HG02870 (cell line): ENCODE measurements around the gene SMYD3.
"Not testable (repeated sequence)": the region's sequence is repeated elsewhere in the genome, so short reads cannot be mapped to it uniquely, and the experiment has no call there.

Experiments used
- ATAC-seq: cut with Tn5 transposase; IDR thresholded peaks from one replicate; pipeline ENCODE4 v1.9.1; 2021; ENCODE audit warnings: mild to moderate bottlenecking, moderate library complexity; ENCODE audit not compliant: unreplicated experiment

SMYD3 gene

DNA sequence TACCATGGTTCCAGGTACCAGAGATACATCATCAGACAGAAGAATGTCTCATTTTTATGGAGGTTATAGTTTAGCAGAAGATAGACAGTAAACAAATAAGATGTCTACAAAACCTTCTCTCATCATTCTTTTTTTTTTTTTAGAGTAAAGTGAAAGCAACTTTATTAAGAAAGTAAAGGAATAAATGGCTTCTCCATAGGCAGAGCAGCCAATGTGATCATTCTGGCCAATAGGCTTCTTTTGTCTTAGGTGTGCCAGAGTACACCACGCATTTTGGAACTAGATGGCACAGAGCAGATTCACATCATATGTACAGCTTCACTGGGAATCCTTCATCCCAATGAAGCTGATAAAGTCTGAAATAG lies 428.2 kb downstream of the SMYD3 start:
- no peak for ATAC-seq

DNA sequence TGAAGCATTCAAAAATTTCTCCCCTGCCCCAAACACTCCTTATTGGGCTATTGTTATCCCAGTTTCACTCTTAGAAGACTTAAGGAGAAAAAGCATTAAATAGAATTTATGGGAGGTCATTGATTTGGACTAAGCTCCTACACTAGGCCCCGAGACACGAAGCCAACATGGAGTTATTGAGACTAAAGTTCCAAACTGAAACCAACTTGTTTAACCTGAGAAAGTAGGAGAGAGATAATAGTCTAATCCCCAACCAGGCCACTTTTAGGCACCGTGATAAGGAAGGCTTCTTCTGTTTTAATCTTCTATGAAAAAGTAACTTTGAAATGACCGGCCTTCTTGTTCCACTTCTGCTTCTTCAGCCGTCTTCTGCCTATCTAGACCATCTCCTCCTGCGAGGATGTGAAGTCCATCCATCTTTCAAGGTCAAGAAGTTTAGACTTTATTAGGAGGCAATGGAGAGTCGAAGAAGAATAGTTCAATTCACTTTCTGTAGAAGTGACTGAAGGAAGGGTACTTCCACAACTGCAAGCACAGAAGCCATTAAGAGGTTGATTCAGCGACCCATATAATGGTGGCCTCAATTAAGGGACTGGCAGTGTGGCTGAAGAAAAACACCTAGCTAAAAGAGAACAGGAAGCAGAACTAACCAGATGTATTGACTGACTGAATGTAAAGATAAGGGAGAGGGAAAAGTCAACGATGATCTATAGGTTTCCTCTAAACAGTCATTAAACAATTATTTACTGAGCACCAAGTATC lies 428.8 kb downstream of the SMYD3 start:
- ATAC-seq, result no peak

DNA sequence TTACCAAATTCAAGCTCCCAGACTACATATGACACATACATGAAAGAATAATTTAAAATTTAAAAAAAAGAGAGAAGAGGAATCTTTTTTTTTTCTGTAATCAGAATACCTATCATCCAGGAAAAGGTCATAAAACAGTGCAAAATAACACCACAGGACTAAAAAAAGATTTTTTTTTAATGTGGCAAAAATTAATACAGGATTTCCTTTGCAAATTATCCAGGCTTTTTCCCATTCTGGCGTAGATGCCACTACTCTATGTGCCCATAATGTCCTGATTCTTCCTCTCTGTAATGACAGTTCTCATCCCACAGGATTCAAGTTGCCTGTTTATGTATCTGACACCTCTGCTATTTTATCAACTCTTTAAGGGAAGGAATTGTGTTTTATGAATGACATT lies 429.6 kb downstream of the SMYD3 start:
- no peak for ATAC-seq

DNA sequence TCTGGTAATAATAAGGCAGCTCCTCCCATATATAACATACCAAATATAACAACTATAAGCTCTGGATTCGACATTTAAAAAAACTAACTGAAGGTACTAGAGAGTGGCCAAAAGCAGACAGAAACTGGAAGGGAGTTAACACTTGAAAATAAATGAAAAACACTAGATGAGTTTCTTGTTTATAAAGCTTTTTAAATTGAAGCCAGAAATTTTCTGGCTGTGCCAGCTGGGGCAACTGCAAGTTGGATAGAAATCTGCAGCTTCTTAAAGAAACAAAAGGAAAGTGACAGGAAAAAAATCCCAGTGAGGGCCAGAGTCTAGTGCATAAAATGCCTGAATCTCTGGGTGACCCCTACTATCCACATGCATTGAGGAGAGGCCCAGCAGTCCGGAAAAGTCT lies 432.7 kb downstream of the SMYD3 start:
- ATAC-seq, result no peak

DNA sequence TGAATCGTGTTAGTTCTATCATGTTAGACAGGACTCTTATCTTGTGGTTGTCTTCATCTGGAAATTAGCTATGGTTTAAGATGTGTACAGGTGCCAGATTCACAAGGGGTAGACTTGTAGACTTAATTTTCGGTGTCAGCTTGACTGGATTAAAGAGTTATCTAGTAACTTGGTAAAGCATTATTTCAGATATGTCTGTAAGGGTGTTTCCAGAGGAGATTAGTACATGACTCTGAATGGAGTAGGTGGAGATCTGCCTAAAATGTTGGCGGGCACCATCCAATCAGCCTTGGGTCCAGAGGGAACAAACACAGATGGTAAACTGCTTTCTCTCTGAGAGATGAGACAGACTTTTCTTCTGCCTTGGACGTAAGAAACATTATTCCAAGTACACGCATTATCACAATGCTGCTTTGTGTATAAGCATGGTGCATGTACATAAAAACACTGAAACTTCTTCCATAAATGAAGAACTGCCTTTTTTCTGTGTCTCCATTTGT lies 434.6 kb downstream of the SMYD3 start:
- ATAC-seq, result no peak

DNA sequence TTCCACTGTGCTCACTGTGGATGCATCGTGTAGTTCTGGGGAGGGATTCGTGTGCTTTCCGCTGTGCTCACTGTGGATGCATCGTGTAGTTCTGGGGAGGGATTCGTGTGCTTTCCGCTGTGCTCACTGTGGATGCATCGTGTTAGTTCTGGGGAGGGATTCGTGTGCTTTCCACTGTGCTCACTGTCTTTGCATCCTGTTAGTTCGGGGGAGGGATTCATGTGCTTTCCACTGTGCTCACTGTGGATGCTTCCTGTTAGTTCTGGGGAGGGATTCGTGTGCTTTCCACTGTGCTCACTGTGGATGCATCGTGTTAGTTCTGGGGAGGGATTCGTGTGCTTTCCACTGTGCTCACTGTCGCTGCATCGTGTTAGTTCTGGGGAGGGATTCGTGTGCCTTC lies 435.1 kb downstream of the SMYD3 start:
- not testable (repeated sequence) for ATAC-seq

DNA sequence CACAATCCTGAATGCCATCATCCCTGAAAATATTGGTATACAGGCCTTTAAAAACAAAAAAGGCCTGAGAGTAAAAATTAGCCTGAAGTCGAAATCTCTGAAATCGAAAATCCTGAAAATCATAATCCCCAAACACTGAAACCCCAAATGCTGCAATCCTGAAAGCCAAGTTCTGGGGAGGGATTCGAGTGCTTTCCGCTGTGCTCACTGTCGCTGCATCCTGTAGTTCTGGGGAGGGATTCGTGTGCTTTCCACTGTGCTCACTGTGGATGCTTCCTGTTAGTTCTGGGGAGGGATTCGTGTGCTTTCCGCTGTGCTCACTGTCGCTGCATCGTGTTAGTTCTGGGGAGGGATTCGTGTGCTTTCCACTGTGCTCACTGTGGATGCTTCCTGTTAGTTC lies 435.5 kb downstream of the SMYD3 start:
- ATAC-seq, result not testable (repeated sequence)

DNA sequence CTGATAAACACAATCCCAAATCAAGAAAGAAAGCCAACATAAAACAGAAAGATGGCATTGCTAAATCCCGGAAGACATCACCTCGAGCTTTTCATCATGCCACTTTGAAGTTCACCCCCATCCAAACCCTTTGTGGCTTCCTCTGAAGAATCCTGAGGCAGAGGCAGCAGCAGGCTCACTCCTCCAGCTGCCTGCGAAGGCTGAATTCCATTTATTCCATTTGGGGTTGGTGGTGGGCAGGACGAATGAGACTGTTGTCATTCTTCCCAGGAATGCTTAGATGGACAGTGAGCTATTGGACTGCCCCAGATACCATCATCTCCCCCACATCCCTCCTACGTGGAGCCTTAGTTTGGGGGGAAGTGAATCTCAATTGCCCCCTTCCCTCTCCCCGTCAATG lies 437.5 kb downstream of the SMYD3 start:
- no peak for ATAC-seq

DNA sequence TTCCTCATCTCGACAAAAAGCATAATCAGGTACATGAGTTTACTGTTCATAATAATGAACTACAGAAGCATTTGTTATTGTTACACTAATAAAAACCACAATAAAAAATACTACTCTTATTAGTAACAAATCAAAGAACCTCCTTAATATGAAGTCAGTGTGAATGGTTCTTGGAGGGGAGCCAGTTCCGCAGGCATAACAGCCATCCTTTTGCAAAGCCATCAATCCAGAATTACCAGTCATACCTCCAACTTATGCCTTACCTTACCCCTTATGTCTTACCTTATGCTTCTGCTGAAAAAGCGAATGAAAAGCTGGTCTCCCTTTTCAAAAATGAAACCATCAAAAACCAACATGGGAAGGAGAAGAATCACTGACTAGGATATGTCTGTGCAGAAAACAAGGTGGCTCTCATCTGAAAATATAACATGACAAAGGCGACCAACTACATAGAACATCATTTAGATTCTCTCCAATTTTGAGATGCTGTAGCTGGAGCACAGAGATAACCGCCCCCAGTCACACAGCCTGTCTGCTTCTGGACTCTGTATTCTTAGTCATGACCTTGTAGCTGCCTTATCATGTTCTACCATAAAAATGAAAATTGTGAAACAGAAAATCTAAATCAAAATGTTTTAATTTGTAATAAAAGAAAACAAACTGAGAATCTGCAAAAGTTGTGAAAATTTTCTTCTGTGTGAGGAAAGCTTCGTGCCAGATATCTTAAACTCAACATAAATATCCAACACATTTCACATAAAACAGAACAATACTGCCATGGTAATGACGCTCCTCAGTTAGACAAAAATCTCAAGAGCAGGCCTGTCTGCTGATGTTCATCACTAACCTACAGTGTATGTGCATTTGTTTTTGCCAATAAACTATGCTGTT lies 438.2 kb downstream of the SMYD3 start:
- ATAC-seq, result no peak

DNA sequence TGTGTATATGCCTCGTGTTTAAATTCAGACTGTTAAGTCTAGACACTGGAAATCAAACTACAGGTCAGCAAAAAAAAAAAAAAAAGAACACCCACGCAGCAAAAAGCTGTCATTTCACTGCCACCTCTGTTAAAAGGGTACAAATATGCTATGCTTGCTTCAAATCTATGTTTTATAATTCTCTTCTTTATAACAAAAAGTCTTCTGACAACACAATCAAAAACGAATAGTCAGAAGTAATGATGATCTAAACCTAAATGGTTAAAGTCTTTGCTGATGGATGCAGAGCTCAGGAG lies 438.9 kb downstream of the SMYD3 start:
- ATAC-seq, result no peak

DNA sequence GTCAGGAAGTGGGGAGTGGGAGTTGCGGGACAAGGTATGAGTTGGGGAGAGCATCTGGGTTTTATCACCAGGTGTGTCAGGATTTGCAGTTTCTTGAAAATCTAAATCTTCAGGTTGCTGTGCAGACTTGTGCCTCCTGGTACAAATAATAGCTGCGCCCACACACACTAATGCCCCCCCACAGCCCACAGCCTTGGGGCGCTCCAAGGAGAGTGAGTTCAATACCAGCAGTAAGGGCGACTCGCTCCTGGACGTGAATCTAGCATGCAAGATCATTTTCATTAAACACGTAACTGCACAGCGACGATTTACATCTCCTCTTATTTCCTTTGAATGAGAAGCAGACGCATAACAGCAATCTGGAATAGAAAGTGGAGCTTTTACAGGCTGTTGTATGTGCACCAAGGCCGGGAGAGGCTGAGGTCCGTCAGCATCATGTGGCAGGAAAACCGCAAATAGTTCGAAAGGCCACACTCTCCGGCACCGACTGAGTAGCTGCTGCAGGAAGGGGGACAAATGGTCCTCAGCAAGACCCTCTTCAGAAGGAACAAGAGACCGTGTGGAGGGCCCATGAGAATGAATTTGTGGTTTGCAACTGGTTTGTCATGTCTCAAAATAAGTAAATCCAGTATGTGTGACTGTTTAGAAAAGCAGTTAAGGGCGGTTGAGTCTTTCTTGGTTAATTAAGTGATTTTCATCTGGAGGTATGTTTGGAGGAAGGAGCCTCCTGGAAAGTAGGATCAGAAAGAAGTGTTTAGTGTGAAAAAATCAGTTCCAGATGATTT lies 439.5 kb downstream of the SMYD3 start:
- no peak for ATAC-seq

DNA sequence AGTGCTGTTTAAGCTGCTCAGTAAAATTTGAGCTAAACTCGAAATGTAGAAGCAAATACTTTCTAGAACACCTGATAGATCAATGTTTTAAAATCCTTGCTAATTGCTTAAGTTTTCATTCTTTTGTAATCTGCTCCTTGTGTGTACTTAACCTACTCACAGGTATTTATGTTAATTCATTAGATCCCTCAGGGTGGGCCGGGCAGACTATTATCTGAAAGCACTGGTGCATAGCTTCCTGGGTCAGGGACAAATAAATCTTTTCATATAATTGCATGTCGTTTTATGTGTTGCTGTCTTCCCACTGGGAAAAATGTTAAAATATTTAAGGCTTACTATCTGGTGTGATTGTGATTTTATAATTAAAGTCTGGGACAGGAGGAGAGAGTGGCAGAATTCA lies 440.5 kb downstream of the SMYD3 start:
- ATAC-seq, result no peak

DNA sequence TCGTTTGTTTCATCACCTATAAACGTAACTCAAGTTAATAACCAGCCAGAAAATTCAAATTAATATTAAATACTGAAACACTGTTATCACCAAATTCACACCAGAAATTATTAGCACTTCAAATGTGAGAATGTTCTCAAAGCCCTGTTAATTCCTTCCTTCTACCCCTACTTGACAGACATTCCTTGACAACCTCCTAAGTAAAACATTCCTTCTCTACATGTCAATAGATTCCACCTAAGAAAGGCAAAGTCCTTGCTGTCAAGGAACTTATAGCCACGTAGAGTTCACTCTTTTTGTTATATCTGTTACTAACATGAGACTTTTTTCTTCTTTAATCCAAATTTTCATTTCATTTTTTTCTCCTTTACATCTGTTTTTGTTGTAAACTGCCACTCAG lies 441.5 kb downstream of the SMYD3 start:
- no peak for ATAC-seq

DNA sequence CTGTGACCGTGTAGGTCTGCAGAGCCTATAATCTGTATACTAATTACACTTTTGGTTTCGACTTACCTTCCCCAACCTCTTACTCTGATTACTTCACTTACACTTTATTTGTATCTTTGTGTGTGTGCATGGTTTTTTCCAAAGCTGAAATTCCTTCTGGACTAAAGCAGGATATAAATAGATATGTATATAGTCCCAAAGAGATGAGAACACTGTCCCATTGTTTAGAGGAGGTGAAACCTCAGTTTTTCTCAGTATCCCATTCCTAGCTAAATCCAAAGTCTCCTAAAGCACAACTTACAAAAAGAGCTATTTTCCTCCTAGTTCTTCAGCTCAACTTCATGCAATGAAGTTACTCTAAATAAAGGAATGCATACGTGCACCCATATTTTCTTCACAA lies 442.2 kb downstream of the SMYD3 start:
- ATAC-seq, result no peak

DNA sequence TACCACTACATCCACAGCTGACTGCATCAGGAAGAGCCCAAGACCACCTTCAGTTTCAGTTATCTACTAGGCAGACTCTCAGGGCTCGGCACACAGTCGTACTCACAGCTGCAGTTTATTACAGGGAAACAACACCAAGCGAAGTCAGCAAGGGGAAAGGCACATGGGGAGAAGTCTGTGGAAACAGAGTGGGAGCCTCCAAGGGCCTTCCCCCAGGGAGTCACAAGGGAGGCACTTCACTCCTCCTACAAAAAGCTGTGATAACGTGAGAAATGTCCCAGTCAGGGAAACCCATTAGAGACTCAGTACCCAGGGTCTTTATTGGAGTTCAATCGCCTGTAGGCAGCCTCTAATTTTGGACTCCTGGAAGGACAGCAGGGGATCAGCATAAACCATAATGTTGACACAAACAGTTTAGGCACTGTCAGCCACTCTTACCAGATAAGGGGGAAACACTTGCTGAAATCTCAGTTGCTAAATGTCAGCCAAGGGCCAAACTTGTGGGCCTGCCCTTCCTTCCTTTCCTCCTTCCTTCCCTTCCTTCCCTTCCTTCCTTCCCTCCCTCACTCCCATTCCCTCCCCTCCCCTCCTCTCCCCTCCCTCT lies 444.0 kb downstream of the SMYD3 start:
- no peak for ATAC-seq

DNA sequence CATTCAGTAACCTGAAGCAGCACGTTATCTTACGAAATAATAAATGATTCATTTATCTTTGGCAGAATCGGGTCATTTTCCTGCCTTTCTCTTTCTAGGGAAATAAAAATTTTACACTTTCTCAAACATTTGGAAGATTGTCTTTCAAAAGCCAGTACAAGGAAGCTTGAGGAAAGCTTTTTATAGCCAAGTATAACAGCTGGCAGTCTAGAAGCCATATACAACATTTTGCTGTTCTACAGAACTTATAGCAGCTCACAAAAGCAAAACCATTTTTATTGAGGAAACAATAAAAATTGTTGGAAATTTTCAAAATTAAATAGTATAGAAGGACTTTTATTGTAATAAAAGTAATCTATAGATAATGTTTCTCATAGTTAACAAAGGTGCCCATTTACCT lies 448.6 kb downstream of the SMYD3 start:
- no peak for ATAC-seq

DNA sequence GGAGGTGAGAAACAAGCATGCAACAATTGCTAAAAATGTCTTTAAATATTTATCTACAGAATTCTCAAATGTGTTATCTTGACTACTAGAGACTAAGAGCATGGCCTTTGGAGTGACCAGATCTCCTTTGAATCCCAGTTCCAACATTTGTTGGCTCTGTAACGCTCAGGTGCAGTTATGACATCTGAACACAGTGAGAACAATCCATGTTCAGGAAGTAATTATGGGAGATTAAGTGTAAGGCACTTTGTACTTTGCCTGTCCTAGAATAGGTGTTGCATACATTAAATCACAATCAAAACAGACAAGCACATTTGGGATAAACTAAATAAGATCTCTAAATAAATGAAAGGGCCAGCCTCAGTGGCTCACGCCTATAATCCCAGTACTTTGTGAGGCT lies 454.5 kb downstream of the SMYD3 start:
- ATAC-seq, result no peak

DNA sequence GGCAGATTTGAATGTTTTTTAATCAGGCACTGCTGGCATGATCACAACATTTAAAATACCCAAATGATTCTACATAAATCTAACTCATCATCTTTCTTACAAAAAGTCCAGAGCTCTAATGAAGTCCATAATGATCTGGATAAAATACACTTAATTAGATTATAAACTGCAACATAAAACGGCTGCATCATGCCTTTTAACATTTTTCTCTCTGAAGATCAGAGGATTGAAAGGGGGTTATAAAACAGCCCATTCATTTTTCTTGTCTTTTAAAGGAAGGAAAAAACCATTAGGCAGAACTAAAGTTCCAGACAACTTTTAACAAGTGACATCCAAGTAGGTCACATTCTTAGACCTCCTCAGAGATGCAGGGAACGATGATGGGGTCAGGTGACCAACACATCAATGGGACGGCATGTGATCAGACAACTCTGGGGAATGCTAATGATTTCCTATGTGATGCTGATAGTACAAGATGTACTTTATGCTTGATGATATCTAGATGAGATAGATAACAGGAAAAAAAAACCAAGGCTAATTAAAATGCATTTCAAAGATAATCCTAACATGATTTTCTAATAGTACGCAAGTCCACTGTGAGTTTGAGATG lies 455.1 kb downstream of the SMYD3 start:
- no peak for ATAC-seq

DNA sequence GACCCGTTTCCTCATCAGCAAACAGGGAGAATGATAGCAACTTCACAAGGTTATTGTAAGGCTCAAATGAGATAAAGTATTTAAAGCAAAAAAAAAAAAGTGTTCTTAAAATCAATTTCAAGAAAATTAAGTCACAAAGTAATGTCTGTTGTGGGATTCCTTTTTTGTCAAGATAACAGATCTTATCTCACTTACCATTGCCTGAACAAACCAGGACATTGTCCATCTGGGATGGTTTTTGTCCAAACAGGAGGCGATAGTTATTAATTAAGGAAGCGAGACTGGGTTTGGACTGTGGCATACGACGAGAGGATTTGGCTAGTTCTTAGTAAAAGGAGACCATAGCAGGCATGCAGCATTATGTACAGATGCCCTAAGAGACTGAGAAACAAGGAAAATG lies 458.4 kb downstream of the SMYD3 start:
- no peak for ATAC-seq

DNA sequence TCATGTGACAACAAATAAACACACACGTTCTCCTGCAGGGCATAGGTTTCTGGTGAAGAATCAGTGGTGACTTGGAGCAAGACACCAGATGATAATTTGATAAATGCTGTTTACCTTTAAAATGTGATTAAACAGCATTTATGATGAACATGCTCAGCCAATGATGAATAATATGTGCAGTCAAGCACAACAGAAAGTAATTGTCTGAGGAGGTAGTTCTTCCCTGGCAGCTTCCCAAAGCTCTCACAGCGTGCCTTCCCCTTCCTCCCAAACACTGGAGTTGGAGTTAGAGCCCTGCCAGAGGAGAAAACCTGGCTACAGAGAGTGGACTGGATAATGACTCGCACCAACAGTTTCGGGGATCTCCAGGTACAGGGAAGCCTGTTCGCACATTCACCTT lies 463.5 kb downstream of the SMYD3 start:
- no peak for ATAC-seq

DNA sequence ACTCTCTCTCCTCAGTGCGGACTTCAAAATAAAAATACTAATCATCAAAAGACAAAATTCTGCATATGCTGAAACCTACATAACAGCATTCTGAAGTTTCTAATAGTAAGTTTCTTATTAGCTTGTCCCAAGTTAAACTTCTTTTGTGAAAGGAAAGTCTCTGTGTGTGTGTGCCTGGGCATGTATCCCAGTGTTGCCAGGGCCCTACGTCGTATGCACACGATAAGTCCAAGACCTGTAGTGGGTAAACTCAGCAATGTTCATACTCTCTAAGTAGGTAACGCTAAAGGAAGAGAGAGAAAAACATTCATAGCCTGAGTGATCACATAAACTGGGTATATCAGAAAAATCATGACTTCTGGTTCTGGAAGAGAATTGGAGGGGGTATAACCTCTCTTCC lies 465.7 kb downstream of the SMYD3 start:
- no peak for ATAC-seq
